ENCODE measurements around the gene PGLYRP3. TPM values are rescaled to one million over a fixed set of nuclear protein-coding genes. Genes with fewer than 3 reads are reported as not detected.

PGLYRP3 gene
- total and polyA plus RNA-seq, 2 of the 13 experiments (the other 11 are each of a cell fraction or from before 2014, with no cell fraction given) = not detected

DNA sequence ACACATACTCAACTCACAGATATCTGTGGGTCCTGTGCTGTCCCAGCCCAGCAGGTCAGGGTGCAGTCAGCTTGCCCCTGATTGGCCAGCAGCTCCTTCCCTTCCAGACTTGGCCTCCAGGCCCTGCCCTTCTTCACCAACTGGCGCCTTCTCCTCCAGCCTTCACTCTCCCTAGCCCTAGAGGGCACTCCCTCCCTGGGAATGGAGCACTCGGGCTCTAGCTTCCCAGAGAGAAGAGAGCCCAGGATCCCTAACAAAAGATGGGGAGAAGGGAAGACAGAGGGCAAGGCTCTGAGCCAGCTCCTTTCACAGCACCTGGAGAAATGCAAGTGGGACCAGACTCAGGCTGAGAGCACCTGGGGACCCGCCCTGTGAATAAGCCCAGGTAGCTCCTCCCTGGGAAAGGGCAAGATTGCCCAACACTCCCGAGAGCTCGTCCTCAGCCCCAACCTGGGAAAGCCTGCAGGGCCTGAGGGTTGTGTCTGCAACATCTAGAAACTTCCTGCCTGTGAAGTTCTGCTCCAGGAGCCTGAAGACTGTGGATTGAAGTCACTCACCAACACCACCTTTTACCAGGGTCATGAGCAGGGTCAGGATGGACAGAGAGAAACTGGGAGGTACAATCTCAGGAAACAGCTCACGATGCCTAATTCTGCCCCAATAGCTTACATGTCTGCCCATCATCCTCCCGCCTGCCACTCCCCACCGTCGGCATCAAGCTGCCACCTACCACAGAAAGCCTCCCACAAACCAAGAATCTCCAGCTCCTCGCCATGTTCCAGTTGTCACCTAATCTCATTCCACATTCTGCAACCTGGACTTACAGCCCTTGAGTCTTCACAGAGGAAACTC is 36.0 kb upstream of the PGLYRP3 start, which contains the start of gene PGLYRP4:
Gene PGLYRP4, minus strand, starts transcription at position 331 of the 852 bp plus-strand sequence. CDS start 909 bp downstream, outside the sequence.
- WGBS (ENCODE audit: low lambda C conversion rate) = 24% methylated on average over 6 of the region's 10 CpGs
- CTCF ChIA-PET (ENCODE audit: low intra/inter-chr PET ratio, low total read pairs) = no interaction called here
- H3K4me3 ChIP-seq (replicated peaks in 1 of 3; ENCODE audit: insufficient read depth in 1 of 3, low read depth in 2 of 3, low read length in 3 of 3) = no peak within 1 kb of the TSS
- H3K27me3 ChIP-seq (ENCODE audit: control insufficient read depth in 1 of 2, insufficient read depth in 2 of 2, low read length in 2 of 2) = peaks cover 2 to 6% of the 10 kb centered on the region in 2 experiments; a peak in 3 of 5 replicates
- intact Hi-C loops (cut with micrococcal nuclease; ENCODE audit: unreplicated experiment) = no loop called here
- no peaks in the 10 kb centered on the region for H3K4me1 ChIP-seq (ENCODE audit: insufficient read depth, low read length)
- DNase-seq (ENCODE audit: low spot score) (no peak), FAIRE-seq (no peak), ATAC-seq (no peak; the same call in 2 of the 3 replicates)
- no peaks in the 10 kb centered on the region for H3K79me2 ChIP-seq (ENCODE audit: insufficient read depth, low read length)
- H3K9me3 ChIP-seq (ENCODE audit: low read length) = no peaks in the 10 kb centered on the region
- no TSS peak for BruUV-seq (replicated peaks)
- in situ Hi-C loops (cut with HindIII; ENCODE audit: extremely low pct_ligation_motif_present, low pct_unique_long_range_greater_than_20kb) = loop anchor here (5.0 kb wide), 1 partner anchor 149 kb away; no protein-coding TSS in a partner anchor
- H4K20me1 ChIP-seq (ENCODE audit: insufficient read depth, low read length) = peaks cover 5% of the 10 kb centered on the region
- H3K9ac ChIP-seq (ENCODE audit: insufficient read depth, low read depth, low read length) = no peak within 1 kb of the TSS
- POLR2A ChIA-PET = no interaction called here
- no peak within 1 kb of the TSS for H3K4me2 ChIP-seq (ENCODE audit: low read depth, low read length)
- H3K36me3 ChIP-seq (replicated peaks in 1 of 2; ENCODE audit: control insufficient read depth in 1 of 2, insufficient read depth in 2 of 2, low read length in 2 of 2) = no peaks in the 10 kb centered on the region
- H3K27ac ChIP-seq (ENCODE audit: extremely low read length, insufficient read depth, low read length) = no peak within 1 kb of the TSS
- no peak within 1 kb of the TSS for H2AFZ ChIP-seq (ENCODE audit: low read length)
- TF ChIP-seq ZNF367 (CRISPR knock-in tag; IDR thresholded peaks at IDR 0.05; ENCODE audit: borderline replicate concordance) (no peak), ZNF441 (CRISPR knock-in tag; IDR thresholded peaks at IDR 0.05; ENCODE audit: borderline replicate concordance) (no peak), ZNF670 (CRISPR knock-in tag; IDR thresholded peaks at IDR 0.05; ENCODE audit: borderline replicate concordance) (no peak), SMAD1 (CRISPR knock-in tag; IDR thresholded peaks at IDR 0.05; ENCODE audit: borderline replicate concordance, low read depth) (no peak), ARNT2 (CRISPR knock-in tag; IDR thresholded peaks at IDR 0.05; ENCODE audit: low read depth) (no peak), HMGA1 (CRISPR knock-in tag; conservative IDR thresholded peaks at IDR 0.05) (no peak), ZSCAN25 (CRISPR knock-in tag; IDR thresholded peaks at IDR 0.05) (no peak)
- TF ChIP-seq, protein P1, sequence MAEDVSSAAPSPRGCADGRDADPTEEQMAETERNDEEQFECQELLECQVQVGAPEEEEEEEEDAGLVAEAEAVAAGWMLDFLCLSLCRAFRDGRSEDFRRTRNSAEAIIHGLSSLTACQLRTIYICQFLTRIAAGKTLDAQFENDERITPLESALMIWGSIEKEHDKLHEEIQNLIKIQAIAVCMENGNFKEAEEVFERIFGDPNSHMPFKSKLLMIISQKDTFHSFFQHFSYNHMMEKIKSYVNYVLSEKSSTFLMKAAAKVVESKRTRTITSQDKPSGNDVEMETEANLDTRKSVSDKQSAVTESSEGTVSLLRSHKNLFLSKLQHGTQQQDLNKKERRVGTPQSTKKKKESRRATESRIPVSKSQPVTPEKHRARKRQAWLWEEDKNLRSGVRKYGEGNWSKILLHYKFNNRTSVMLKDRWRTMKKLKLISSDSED (CRISPR knock-in tag; IDR thresholded peaks at IDR 0.05) = no peak
- TF ChIP-seq, protein P2, sequence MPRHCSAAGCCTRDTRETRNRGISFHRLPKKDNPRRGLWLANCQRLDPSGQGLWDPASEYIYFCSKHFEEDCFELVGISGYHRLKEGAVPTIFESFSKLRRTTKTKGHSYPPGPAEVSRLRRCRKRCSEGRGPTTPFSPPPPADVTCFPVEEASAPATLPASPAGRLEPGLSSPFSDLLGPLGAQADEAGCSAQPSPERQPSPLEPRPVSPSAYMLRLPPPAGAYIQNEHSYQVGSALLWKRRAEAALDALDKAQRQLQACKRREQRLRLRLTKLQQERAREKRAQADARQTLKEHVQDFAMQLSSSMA (CRISPR knock-in tag; IDR thresholded peaks at IDR 0.05) = no peak
- TF ChIP-seq, protein P3, sequence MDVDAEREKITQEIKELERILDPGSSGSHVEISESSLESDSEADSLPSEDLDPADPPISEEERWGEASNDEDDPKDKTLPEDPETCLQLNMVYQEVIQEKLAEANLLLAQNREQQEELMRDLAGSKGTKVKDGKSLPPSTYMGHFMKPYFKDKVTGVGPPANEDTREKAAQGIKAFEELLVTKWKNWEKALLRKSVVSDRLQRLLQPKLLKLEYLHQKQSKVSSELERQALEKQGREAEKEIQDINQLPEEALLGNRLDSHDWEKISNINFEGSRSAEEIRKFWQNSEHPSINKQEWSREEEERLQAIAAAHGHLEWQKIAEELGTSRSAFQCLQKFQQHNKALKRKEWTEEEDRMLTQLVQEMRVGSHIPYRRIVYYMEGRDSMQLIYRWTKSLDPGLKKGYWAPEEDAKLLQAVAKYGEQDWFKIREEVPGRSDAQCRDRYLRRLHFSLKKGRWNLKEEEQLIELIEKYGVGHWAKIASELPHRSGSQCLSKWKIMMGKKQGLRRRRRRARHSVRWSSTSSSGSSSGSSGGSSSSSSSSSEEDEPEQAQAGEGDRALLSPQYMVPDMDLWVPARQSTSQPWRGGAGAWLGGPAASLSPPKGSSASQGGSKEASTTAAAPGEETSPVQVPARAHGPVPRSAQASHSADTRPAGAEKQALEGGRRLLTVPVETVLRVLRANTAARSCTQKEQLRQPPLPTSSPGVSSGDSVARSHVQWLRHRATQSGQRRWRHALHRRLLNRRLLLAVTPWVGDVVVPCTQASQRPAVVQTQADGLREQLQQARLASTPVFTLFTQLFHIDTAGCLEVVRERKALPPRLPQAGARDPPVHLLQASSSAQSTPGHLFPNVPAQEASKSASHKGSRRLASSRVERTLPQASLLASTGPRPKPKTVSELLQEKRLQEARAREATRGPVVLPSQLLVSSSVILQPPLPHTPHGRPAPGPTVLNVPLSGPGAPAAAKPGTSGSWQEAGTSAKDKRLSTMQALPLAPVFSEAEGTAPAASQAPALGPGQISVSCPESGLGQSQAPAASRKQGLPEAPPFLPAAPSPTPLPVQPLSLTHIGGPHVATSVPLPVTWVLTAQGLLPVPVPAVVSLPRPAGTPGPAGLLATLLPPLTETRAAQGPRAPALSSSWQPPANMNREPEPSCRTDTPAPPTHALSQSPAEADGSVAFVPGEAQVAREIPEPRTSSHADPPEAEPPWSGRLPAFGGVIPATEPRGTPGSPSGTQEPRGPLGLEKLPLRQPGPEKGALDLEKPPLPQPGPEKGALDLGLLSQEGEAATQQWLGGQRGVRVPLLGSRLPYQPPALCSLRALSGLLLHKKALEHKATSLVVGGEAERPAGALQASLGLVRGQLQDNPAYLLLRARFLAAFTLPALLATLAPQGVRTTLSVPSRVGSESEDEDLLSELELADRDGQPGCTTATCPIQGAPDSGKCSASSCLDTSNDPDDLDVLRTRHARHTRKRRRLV (CRISPR knock-in tag; IDR thresholded peaks at IDR 0.05) = no peak
- TF ChIP-seq, protein P4, sequence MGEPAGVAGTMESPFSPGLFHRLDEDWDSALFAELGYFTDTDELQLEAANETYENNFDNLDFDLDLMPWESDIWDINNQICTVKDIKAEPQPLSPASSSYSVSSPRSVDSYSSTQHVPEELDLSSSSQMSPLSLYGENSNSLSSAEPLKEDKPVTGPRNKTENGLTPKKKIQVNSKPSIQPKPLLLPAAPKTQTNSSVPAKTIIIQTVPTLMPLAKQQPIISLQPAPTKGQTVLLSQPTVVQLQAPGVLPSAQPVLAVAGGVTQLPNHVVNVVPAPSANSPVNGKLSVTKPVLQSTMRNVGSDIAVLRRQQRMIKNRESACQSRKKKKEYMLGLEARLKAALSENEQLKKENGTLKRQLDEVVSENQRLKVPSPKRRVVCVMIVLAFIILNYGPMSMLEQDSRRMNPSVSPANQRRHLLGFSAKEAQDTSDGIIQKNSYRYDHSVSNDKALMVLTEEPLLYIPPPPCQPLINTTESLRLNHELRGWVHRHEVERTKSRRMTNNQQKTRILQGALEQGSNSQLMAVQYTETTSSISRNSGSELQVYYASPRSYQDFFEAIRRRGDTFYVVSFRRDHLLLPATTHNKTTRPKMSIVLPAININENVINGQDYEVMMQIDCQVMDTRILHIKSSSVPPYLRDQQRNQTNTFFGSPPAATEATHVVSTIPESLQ (CRISPR knock-in tag; conservative IDR thresholded peaks at IDR 0.05) = no peak
